Right atrium auricular region (tissue), 2 donors: ENCODE data around the gene FAM32A. TPM values are rescaled to one million over a fixed set of nuclear protein-coding genes. Genes with fewer than 3 reads are reported as not detected.
"Not testable (repeated sequence)": the region's sequence is repeated elsewhere in the genome, so short reads cannot be mapped to it uniquely, and the experiment has no call there.

Experiments
- DNase-seq: peaks from one replicate; pipeline ENCODE4 v3.0.0-alpha.2; 2019; ENCODE audit warnings: low spot score
- H3K27ac ChIP-seq, 2 donors: fragments of 200-600 bp; sonication (generic); 1 replicate in 1 of 2; 2 replicates in 1 of 2; pipeline ENCODE4 v1.5.1; 2016 to 2019
- H3K27me3 ChIP-seq, 2 donors: fragments of 200-600 bp; sonication (generic); one replicate each; pipeline versions ENCODE4 v1.5.1 to v1.6.0; 2017 to 2019
- H3K36me3 ChIP-seq: fragments of 200-600 bp; sonication (generic); one replicate; pipeline ENCODE4 v1.5.1; 2016
- H3K4me1 ChIP-seq, 2 donors: fragments of 200-600 bp; sonication (generic); one replicate each; pipeline versions ENCODE4 v1.5.1 to v1.6.0; 2017 to 2019
- H3K4me3 ChIP-seq, 2 donors: fragments of 200-600 bp; sonication (generic); 1 replicate in 1 of 2; 2 replicates in 1 of 2; pipeline ENCODE4 v1.5.1; 2017 to 2019; ENCODE audit warnings: mild to moderate bottlenecking in 1 of 2, moderate library complexity in 1 of 2
- H3K9me3 ChIP-seq, 2 donors: fragments of 200-600 bp; sonication (generic); one replicate each; pipeline ENCODE4 v1.5.1; 2019
- CTCF ChIP-seq, 2 donors: fragments of 200-600 bp; sonication (generic); IDR thresholded peaks; one replicate each; pipeline ENCODE4 v1.5.1; 2019; ENCODE audit warnings: antibody characterized with exemption in 2 of 2
- total RNA-seq, 2 donors: library from RNA; depleted of rRNA; stranded (reverse); fragments of >200 nt; gene quantifications; one replicate each; pipeline ENCODE4 v1.1.0, GENCODE V29; 2016

FAM32A gene
- total RNA-seq, 2 donors from 2014 or later: 56.8 to 61.7 TPM

DNA sequence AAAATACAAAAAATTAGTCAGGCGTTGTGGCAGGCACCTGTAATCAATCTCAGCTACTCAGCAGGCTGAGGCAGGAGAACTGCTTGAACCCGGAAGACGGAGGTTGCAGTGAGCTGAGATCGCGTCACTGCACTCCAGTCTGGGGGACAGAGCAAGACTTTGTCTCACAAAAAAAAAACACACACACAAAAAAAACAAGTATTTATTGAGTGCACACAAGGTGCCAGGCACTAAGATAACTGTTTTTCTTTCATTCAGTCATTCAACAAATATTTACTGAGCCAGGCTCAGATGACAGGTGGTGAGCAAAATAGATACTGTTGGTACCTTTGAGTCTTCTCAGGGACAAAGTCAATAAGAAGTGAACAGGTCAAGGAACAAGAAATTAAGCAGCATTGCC is 18.2 kb upstream of the FAM32A start:
- H3K9me3 ChIP-seq: no peaks in the 10 kb centered on the region
- no peak for TF ChIP-seq CTCF (IDR thresholded peaks at IDR 0.05)

GRCh38 chr19:16168465-16169081 is 16.6 kb upstream of the FAM32A start:
- Histone ChIP-seq H3K36me3 (no peaks in the 10 kb centered on the region), H3K27me3 (no peaks in the 10 kb centered on the region), H3K4me1 (no peaks in the 10 kb centered on the region), H3K27ac (no peak overlapping the region), H3K4me3 (no peak overlapping the region), H3K9me3 (no peaks in the 10 kb centered on the region)
- no peak for TF ChIP-seq CTCF (IDR thresholded peaks at IDR 0.05)
- no peak for DNase-seq

More for the DNA sequence above, 18.2 kb upstream of the FAM32A start:
- no peak for DNase-seq
- no peak overlapping the region for H3K27ac ChIP-seq
- H3K4me1 ChIP-seq: no peaks in the 10 kb centered on the region
- H3K27me3 ChIP-seq: no peaks in the 10 kb centered on the region
- H3K36me3 ChIP-seq: no peaks in the 10 kb centered on the region
- H3K4me3 ChIP-seq: no peak overlapping the region

GRCh38 chr19:16170134-16170533 is 15.1 kb upstream of the FAM32A start:
- no peak for DNase-seq
- Histone ChIP-seq H3K36me3 (no peaks in the 10 kb centered on the region), H3K27ac (no peak overlapping the region), H3K9me3 (peaks cover 0 to 3% of the 10 kb centered on the region in 2 donors), H3K27me3 (no peaks in the 10 kb centered on the region), H3K4me1 (no peaks in the 10 kb centered on the region), H3K4me3 (no peak overlapping the region)
- no peak for TF ChIP-seq CTCF (IDR thresholded peaks at IDR 0.05)

GRCh38 chr19:16175954-16176353 is 9.3 kb upstream of the FAM32A start:
- no peaks in the 10 kb centered on the region for H3K27me3 ChIP-seq

GRCh38 chr19:16178866-16179265 is 6.3 kb upstream of the FAM32A start:
- H3K9me3 ChIP-seq, H3K27ac ChIP-seq, H3K36me3 ChIP-seq, DNase-seq, H3K27me3 ChIP-seq, H3K4me1 ChIP-seq, H3K4me3 ChIP-seq: not testable (repeated sequence)

More at GRCh38 chr19:16175954-16176353, 9.3 kb upstream of the FAM32A start:
- no peak for DNase-seq
- Histone ChIP-seq H3K4me3 (no peak overlapping the region), H3K9me3 (peaks cover 0 to 8% of the 10 kb centered on the region in 2 donors), H3K36me3 (no peaks in the 10 kb centered on the region), H3K27ac (no peak overlapping the region), H3K4me1 (no peaks in the 10 kb centered on the region)
- no peak for TF ChIP-seq CTCF (IDR thresholded peaks at IDR 0.05)

DNA sequence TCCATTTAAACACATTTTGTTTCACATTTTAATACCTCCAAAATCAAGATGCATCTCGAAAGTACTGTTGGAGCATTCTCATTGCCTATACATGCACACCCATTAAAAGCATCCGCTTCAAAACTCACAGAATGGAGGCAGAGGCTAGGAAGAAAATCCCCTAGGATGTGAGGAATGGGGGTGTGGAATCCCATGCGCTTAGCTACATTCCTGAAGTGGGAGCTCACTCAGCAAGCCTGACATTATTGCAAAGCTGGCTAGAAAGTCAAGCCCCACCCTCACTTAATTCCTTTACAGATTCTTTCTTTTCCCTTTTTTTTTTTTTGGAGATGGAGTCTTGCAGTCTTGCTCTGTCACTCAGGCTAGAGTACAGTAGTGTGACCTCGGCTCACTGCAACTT is 4.6 kb upstream of the FAM32A start:
- TF ChIP-seq CTCF (IDR thresholded peaks at IDR 0.05): no peak
- Histone ChIP-seq H3K36me3 (no peaks in the 10 kb centered on the region), H3K4me1 (peaks cover 0 to 10% of the 10 kb centered on the region in 2 donors)

More for the DNA sequence above, 4.6 kb upstream of the FAM32A start:
- no peak for DNase-seq
- H3K27me3 ChIP-seq: no peaks in the 10 kb centered on the region
- H3K4me3 ChIP-seq: no peak overlapping the region
- H3K27ac ChIP-seq: no peak overlapping the region
- H3K9me3 ChIP-seq: peaks cover 0 to 2% of the 10 kb centered on the region in 2 donors
